OCI-LY7 (cell line): ENCODE data around the gene RCOR1.

Experiments used
- CTCF ChIP-seq: fragments of 200-600 bp; sonication (generic); conservative IDR thresholded peaks from 2 replicates; pipeline ENCODE4 v1.5.1; 2014; ENCODE audit warnings: mild to moderate bottlenecking, antibody characterized with exemption, low read length, moderate library complexity, mixed read lengths
- EZH2phosphoT487 ChIP-seq: fragments of 200-600 bp; sonication (generic); IDR thresholded peaks from 2 replicates; pipeline ENCODE4 v1.6.1; 2018; ENCODE audit warnings: low read depth, borderline replicate concordance, mild to moderate bottlenecking, mixed run types, antibody characterized with exemption, low read length, moderate library complexity, mixed read lengths

DNA sequence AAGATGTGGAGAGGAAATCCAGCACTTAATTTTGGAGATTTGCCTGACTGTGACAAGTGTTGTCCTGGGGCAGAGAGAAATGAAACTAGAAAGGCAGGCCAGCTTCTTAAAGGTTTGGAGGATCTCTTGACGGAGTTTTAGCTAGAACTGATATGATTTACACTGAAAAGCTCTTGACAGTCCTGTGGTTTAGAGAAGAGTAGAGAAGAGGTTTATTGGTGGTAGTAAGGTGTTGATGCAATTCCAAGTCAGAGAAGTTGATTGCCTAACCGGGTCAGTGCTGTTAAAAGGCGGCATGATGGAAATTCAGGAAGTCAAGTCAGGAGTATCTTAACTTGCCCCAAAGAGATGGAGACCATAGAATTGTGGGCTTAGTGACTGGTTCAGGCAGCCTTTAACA lies 95.8 kb downstream of the RCOR1 start:
- no peak for TF ChIP-seq CTCF
- no peak for TF ChIP-seq EZH2phosphoT487
